Measurements from ENCODE around the gene YARS1.

YARS1 gene

GRCh38 chr1:32761936-32762335, 55.2 kb downstream of the YARS1 start:
- no peak for DNase-seq

GRCh38 chr1:32761253-32761877, 55.8 kb downstream of the YARS1 start:
- DNase-seq, result peak; percentile 69

GRCh38 chr1:32759997-32760623, 57.0 kb downstream of the YARS1 start:
- DNase-seq, result no peak

GRCh38 chr1:32759521-32759981, 57.6 kb downstream of the YARS1 start:
- DNase-seq, result no peak

- DNase-seq, result no peak
Observed at GRCh38 chr1:32758795-32759430, 58.2 kb downstream of the YARS1 start.

- DNase-seq, result no peak
Observed at GRCh38 chr1:32758177-32758794, 58.9 kb downstream of the YARS1 start.

- no peak for DNase-seq
Observed at GRCh38 chr1:32757213-32757895, 59.8 kb downstream of the YARS1 start.

GRCh38 chr1:32755810-32756159, 61.4 kb downstream of the YARS1 start:
- DNase-seq, result no peak

GRCh38 chr1:32755098-32755809, 61.9 kb downstream of the YARS1 start:
- no peak for DNase-seq

- DNase-seq, result peak; percentile 68
Observed at GRCh38 chr1:32754317-32755097, 62.7 kb downstream of the YARS1 start.

GRCh38 chr1:32753532-32754316, 63.4 kb downstream of the YARS1 start:
- peak; percentile 70 for DNase-seq

GRCh38 chr1:32749771-32750170, 67.4 kb downstream of the YARS1 start:
- DNase-seq, result no peak

- no peak for DNase-seq
Observed at GRCh38 chr1:32749332-32749731, 67.8 kb downstream of the YARS1 start.

GRCh38 chr1:32748926-32749325, 68.2 kb downstream of the YARS1 start:
- DNase-seq, result no peak

- no peak for DNase-seq
Observed at GRCh38 chr1:32748348-32748747, 68.8 kb downstream of the YARS1 start.

GRCh38 chr1:32746130-32746529, 71.0 kb downstream of the YARS1 start:
- DNase-seq, result no peak

GRCh38 chr1:32744071-32744425, 73.1 kb downstream of the YARS1 start:
- DNase-seq, result no peak

- DNase-seq, result no peak
Observed at GRCh38 chr1:32743380-32744070, 73.6 kb downstream of the YARS1 start.

GRCh38 chr1:32742956-32743355, 74.2 kb downstream of the YARS1 start:
- DNase-seq, result no peak

- no peak for DNase-seq
Observed at GRCh38 chr1:32742199-32742947, 74.8 kb downstream of the YARS1 start.
